Measurements from ENCODE around the gene ANP32B. TPM values are rescaled to one million over a fixed set of nuclear protein-coding genes. Genes with fewer than 3 reads are reported as not detected.

The ANP32B gene
- total and polyA plus RNA-seq, 12 donors, result 13.4 to 156 (median 66.0) TPM

- H3K27ac ChIP-seq, result no peak overlapping the region
- TF ChIP-seq POLR2A (IDR thresholded peaks at IDR 0.05) (no peak), CTCF (IDR thresholded peaks at IDR 0.05) (no peak)
- no peak overlapping the region for H3K4me3 ChIP-seq
- 82 to 88% (median 85%) methylated on average over 2 of the region's 2 CpGs for WGBS, 4 donors
- no peaks in the 10 kb centered on the region for H3K36me3 ChIP-seq (replicated peaks in 1 of 2)
- no peak for DNase-seq
- H3K9me3 ChIP-seq (replicated peaks in 1 of 3), result no peaks in the 10 kb centered on the region
- intact Hi-C loops (cut with DNase I), result no loop called here
- H3K4me1 ChIP-seq (replicated peaks in 1 of 2), result no peaks in the 10 kb centered on the region
- H3K27me3 ChIP-seq, result no peaks in the 10 kb centered on the region
Measured at GRCh38 chr9:97961361-97961760, 21.8 kb upstream of the ANP32B start.

GRCh38 chr9:97962136-97962535, 21.0 kb upstream of the ANP32B start:
- Histone ChIP-seq H3K9me3 (replicated peaks in 1 of 3) (no peaks in the 10 kb centered on the region), H3K4me1 (replicated peaks in 1 of 2) (no peaks in the 10 kb centered on the region), H3K27ac (no peak overlapping the region), H3K27me3 (no peaks in the 10 kb centered on the region), H3K36me3 (replicated peaks in 1 of 2) (no peaks in the 10 kb centered on the region), H3K4me3 (no peak overlapping the region)
- DNase-seq, result no peak
- intact Hi-C loops (cut with DNase I), result no loop called here
- 72 to 82% (median 80%) methylated on average over 4 of the region's 4 CpGs for WGBS, 4 donors
- TF ChIP-seq POLR2A (IDR thresholded peaks at IDR 0.05), result no peak
- TF ChIP-seq CTCF (IDR thresholded peaks at IDR 0.05), result no peak

- no peak overlapping the region for H3K4me3 ChIP-seq
- H3K4me1 ChIP-seq (replicated peaks in 1 of 2), result no peaks in the 10 kb centered on the region
- WGBS, 4 donors, result 75 to 86% (median 82%) methylated on average over 5 of the region's 5 CpGs
- no peaks in the 10 kb centered on the region for H3K27me3 ChIP-seq
- no peaks in the 10 kb centered on the region for H3K9me3 ChIP-seq (replicated peaks in 1 of 3)
- H3K36me3 ChIP-seq (replicated peaks in 1 of 2), result no peaks in the 10 kb centered on the region
- intact Hi-C loops (cut with DNase I), result no loop called here
- DNase-seq, result no peak
- no peak overlapping the region for H3K27ac ChIP-seq
- TF ChIP-seq CTCF (IDR thresholded peaks at IDR 0.05) (no peak), POLR2A (IDR thresholded peaks at IDR 0.05) (no peak)
Measured at GRCh38 chr9:97962575-97962974, 20.6 kb upstream of the ANP32B start.

- no peak overlapping the region for H3K27ac ChIP-seq
- WGBS, 4 donors, result 55 to 87% (median 72%) methylated on average over 2 of the region's 2 CpGs
- no peaks in the 10 kb centered on the region for H3K36me3 ChIP-seq (replicated peaks in 1 of 2)
- no peaks in the 10 kb centered on the region for H3K9me3 ChIP-seq (replicated peaks in 1 of 3)
- no peaks in the 10 kb centered on the region for H3K27me3 ChIP-seq
- H3K4me1 ChIP-seq (replicated peaks in 1 of 2), result no peaks in the 10 kb centered on the region
- intact Hi-C loops (cut with DNase I), result no loop called here
- DNase-seq, result no peak
- TF ChIP-seq POLR2A (IDR thresholded peaks at IDR 0.05) (no peak), CTCF (IDR thresholded peaks at IDR 0.05) (no peak)
- no peak overlapping the region for H3K4me3 ChIP-seq
Measured at GRCh38 chr9:97963232-97963631, 19.9 kb upstream of the ANP32B start.

Data from adrenal gland (tissue), 12 donors.